IMR-90 (cell line): ENCODE results near the gene LRCH3.

Experiments
- BHLHE40 ChIP-seq: fragments of 150-350 bp; IDR thresholded peaks from 2 replicates; pipeline ENCODE4 v1.6.1; 2016; ENCODE audit warnings: mild to moderate bottlenecking, low read depth, low read length
- FOS ChIP-seq: fragments of 150-350 bp; IDR thresholded peaks from 2 replicates; pipeline ENCODE4 v1.6.1; 2016; ENCODE audit warnings: low read depth, low read length
- MAFK ChIP-seq: IDR thresholded peaks from 2 replicates; pipeline ENCODE4 v1.6.1; 2012; ENCODE audit warnings: low read depth, low read length, improper control_type of control experiment
- MXI1 ChIP-seq: IDR thresholded peaks from 2 replicates; pipeline ENCODE4 v1.6.1; 2012; ENCODE audit warnings: low read depth, mild to moderate bottlenecking, low read length, moderate library complexity, borderline replicate concordance
- POLR2A ChIP-seq: IDR thresholded peaks from 2 replicates; pipeline ENCODE4 v1.6.1; 2012; ENCODE audit warnings: mild to moderate bottlenecking, low read depth, low read length
- RAD21 ChIP-seq: IDR thresholded peaks from 2 replicates; pipeline ENCODE4 v1.6.1; 2012; ENCODE audit warnings: low read length, improper control_type of control experiment
- TF ChIP-seq, protein P1 (sequence below): conservative IDR thresholded peaks from 2 replicates; pipeline ENCODE4 v1.5.1; 2012; ENCODE audit warnings: mild to moderate bottlenecking, low read depth, low read length, improper control_type of control experiment
- TF ChIP-seq, protein P2 (sequence below): fragments of 150-350 bp; IDR thresholded peaks from 2 replicates; pipeline ENCODE4 v1.6.1; 2016; ENCODE audit warnings: low read depth, mild to moderate bottlenecking, low read length, moderate library complexity, borderline replicate concordance
- TF ChIP-seq, protein P3 (sequence below): fragments of 150-350 bp; IDR thresholded peaks from 2 replicates; pipeline ENCODE4 v1.6.1; 2017; ENCODE audit warnings: mild to moderate bottlenecking, antibody characterized with exemption, low read length, low read depth

DNA sequence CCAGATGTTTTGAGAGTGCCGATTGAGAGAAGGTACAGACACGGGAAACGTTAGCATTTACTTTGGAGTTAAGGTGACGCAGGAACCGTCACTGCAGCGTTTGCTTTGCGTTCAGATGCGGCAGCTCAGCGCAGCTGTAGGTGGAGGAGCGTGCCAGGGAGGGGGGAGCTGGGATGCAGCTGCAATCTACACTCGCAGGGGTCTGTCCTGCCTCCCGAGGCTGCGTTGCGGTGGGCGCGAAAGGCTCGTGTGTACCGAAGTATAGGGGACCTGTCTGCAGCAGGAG, 41.8 kb upstream of the LRCH3 start:
- TF ChIP-seq, protein P1, sequence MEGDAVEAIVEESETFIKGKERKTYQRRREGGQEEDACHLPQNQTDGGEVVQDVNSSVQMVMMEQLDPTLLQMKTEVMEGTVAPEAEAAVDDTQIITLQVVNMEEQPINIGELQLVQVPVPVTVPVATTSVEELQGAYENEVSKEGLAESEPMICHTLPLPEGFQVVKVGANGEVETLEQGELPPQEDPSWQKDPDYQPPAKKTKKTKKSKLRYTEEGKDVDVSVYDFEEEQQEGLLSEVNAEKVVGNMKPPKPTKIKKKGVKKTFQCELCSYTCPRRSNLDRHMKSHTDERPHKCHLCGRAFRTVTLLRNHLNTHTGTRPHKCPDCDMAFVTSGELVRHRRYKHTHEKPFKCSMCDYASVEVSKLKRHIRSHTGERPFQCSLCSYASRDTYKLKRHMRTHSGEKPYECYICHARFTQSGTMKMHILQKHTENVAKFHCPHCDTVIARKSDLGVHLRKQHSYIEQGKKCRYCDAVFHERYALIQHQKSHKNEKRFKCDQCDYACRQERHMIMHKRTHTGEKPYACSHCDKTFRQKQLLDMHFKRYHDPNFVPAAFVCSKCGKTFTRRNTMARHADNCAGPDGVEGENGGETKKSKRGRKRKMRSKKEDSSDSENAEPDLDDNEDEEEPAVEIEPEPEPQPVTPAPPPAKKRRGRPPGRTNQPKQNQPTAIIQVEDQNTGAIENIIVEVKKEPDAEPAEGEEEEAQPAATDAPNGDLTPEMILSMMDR, result no peak
- TF ChIP-seq POLR2A (no peak; the same call in 1 of the 2 replicates), FOS (no peak), RAD21 (no peak), MAFK (no peak), BHLHE40 (no peak), MXI1 (no peak)
- TF ChIP-seq, protein P2, sequence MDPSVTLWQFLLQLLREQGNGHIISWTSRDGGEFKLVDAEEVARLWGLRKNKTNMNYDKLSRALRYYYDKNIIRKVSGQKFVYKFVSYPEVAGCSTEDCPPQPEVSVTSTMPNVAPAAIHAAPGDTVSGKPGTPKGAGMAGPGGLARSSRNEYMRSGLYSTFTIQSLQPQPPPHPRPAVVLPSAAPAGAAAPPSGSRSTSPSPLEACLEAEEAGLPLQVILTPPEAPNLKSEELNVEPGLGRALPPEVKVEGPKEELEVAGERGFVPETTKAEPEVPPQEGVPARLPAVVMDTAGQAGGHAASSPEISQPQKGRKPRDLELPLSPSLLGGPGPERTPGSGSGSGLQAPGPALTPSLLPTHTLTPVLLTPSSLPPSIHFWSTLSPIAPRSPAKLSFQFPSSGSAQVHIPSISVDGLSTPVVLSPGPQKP, result no peak
- TF ChIP-seq, protein P3, sequence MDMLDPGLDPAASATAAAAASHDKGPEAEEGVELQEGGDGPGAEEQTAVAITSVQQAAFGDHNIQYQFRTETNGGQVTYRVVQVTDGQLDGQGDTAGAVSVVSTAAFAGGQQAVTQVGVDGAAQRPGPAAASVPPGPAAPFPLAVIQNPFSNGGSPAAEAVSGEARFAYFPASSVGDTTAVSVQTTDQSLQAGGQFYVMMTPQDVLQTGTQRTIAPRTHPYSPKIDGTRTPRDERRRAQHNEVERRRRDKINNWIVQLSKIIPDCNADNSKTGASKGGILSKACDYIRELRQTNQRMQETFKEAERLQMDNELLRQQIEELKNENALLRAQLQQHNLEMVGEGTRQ, result no peak
